Measurements from ENCODE around the gene FYCO1.

The FYCO1 gene

GRCh38 chr3:45958321-45958791 is 37.3 kb downstream of the FYCO1 start:
- no peak for DNase-seq

GRCh38 chr3:45957586-45957985 is 38.0 kb downstream of the FYCO1 start:
- DNase-seq = no peak

- DNase-seq = no peak
Measured at GRCh38 chr3:45955706-45956105, 39.9 kb downstream of the FYCO1 start.

- no peak for DNase-seq
Measured at GRCh38 chr3:45955017-45955647, 40.5 kb downstream of the FYCO1 start.

- no peak for DNase-seq
Measured at GRCh38 chr3:45954306-45954705, 41.3 kb downstream of the FYCO1 start.

GRCh38 chr3:45953536-45953935 is 42.1 kb downstream of the FYCO1 start:
- DNase-seq = no peak

- DNase-seq = no peak
Measured at GRCh38 chr3:45952456-45952855, 43.2 kb downstream of the FYCO1 start.

- DNase-seq = no peak
Measured at GRCh38 chr3:45951946-45952345, 43.7 kb downstream of the FYCO1 start.

- no peak for DNase-seq
Measured at GRCh38 chr3:45950686-45951600, 44.7 kb downstream of the FYCO1 start.

- no peak for DNase-seq
Measured at GRCh38 chr3:45950131-45950530, 45.5 kb downstream of the FYCO1 start.

GRCh38 chr3:45949432-45949831 is 46.2 kb downstream of the FYCO1 start:
- no peak for DNase-seq

GRCh38 chr3:45948881-45949280 is 46.7 kb downstream of the FYCO1 start:
- no peak for DNase-seq

GRCh38 chr3:45948311-45948781 is 47.3 kb downstream of the FYCO1 start:
- DNase-seq = no peak

GRCh38 chr3:45947361-45947760 is 48.3 kb downstream of the FYCO1 start:
- DNase-seq = no peak

- no peak for DNase-seq
Measured at GRCh38 chr3:45946875-45947274, 48.7 kb downstream of the FYCO1 start.

GRCh38 chr3:45946307-45946706 is 49.3 kb downstream of the FYCO1 start:
- DNase-seq = no peak

GRCh38 chr3:45944830-45945620 is 50.6 kb downstream of the FYCO1 start:
- DNase-seq = no peak

GRCh38 chr3:45943207-45943846 is 52.3 kb downstream of the FYCO1 start, which contains the start of gene CXCR6:
Gene CXCR6, plus strand, starts transcription at chr3:45943464. Its CDS starts 3,018 bp downstream, at chr3:45946482.
- DNase-seq = no peak

GRCh38 chr3:45942051-45942825 is 53.4 kb downstream of the FYCO1 start:
- no peak for DNase-seq

GRCh38 chr3:45940781-45941365 is 54.8 kb downstream of the FYCO1 start:
- no peak for DNase-seq

Data from cortex of kidney (tissue), 1 donor.